Measurements from ENCODE around the gene FOXA3. TPM values are rescaled to one million over a fixed set of nuclear protein-coding genes. Genes with fewer than 3 reads are reported as not detected.

Gene FOXA3
- total and polyA plus RNA-seq, 10 of the 15 experiments (the other 5 are each of a cell fraction or from before 2014, with no cell fraction given), result 0.04 to 0.83 (median 0.11) TPM; not detected in 5

- DNase-seq (ENCODE audit: low read depth, low spot score) (no peak), ATAC-seq (no peak), FAIRE-seq (no peak)
- in situ Hi-C loops (cut with MboI) (no loop called here), intact Hi-C loops (cut with micrococcal nuclease; ENCODE audit: unreplicated experiment) (no loop called here)
- WGBS (ENCODE audit: insufficient coverage, insufficient replicate concordance, low lambda C conversion rate, missing lambda C conversion rate), result 15% methylated on average over 12 of the region's 12 CpGs
- Histone ChIP-seq H3K79me2 (ENCODE audit: control insufficient read depth, insufficient read depth, low read length) (peaks cover 26% of the 10 kb centered on the region), H3K27me3 (replicated peaks in 1 of 2; ENCODE audit: control insufficient read depth in 2 of 2, insufficient read depth in 2 of 2, low read length in 1 of 2) (peaks cover 0 to 6% of the 10 kb centered on the region in 2 experiments; a peak in 2 of 4 replicates), H4K20me1 (ENCODE audit: control insufficient read depth, insufficient read depth) (no peaks in the 10 kb centered on the region), H3K4me1 (ENCODE audit: control insufficient read depth, insufficient read depth, low read length) (peaks cover 5% of the 10 kb centered on the region), H3K4me3 (no peak overlapping the region), H3K9me3 (replicated peaks; ENCODE audit: control insufficient read depth, insufficient read depth, low read length) (no peaks in the 10 kb centered on the region), H2AFZ (ENCODE audit: control insufficient read depth, low read depth, low read length) (no peak overlapping the region), H3K9ac (ENCODE audit: control insufficient read depth, insufficient read depth, low read length) (no peak overlapping the region), H3K36me3 (ENCODE audit: control insufficient read depth in 2 of 2, insufficient read depth in 2 of 2, low read length in 1 of 2) (no peaks in the 10 kb centered on the region), H3K4me2 (ENCODE audit: control insufficient read depth, insufficient read depth) (no peak overlapping the region), H3K27ac (ENCODE audit: control insufficient read depth, insufficient read depth) (no peak overlapping the region)
- ChIA-PET RAD21 (ENCODE audit: unreplicated experiment) (interaction anchor here (0.5 to 5.2 kb wide), 10 partner anchors 11 to 755 kb away, joined by 3 to 159 read pairs (median 9); partner anchors contain the start of genes CCDC61, IRF2BP1, MYPOP and SIX5), SMC1A (ENCODE audit: uncharacterized antibody, unreplicated experiment) (interaction anchor here (0.8 to 10.0 kb wide), 6 partner anchors 8 to 38 kb away, joined by 3 to 98 read pairs (median 4); partner anchors contain the start of gene MYPOP), CTCF (interaction anchor here (0.5 to 9.2 kb wide), 12 partner anchors 12 to 1979 kb away, joined by 3 to 194 read pairs (median 3); partner anchors contain the start of genes IRF2BP1, MYPOP and SIX5), POLR2A (interaction anchor here (0.7 to 8.2 kb wide), 7 partner anchors 9 to 95 kb away, joined by 3 to 178 read pairs (median 4); partner anchors contain the start of genes DMWD, IRF2BP1, MYPOP and SIX5)
- BruUV-seq (replicated peaks), result no TSS peak
- TF ChIP-seq ZBTB11 (CRISPR knock-in tag; IDR thresholded peaks at IDR 0.05) (no peak), ASH2L (IDR thresholded peaks at IDR 0.05; ENCODE audit: borderline replicate concordance, low read depth) (no peak), CEBPZ (IDR thresholded peaks at IDR 0.05; ENCODE audit: low read depth, low read length) (no peak), YY1 (IDR thresholded peaks at IDR 0.05; ENCODE audit: low read depth, low read length) (no peak), RUNX3 (IDR thresholded peaks at IDR 0.05; ENCODE audit: low read length) (no peak), PAX5 (IDR thresholded peaks at IDR 0.05; ENCODE audit: borderline replicate concordance, low read depth, low read length) (no peak), KDM1A (IDR thresholded peaks at IDR 0.05; ENCODE audit: borderline replicate concordance) (no peak), KAT2A (conservative IDR thresholded peaks at IDR 0.05; ENCODE audit: control insufficient read depth, low read depth, low read length) (no peak), POLR2AphosphoS2 (IDR thresholded peaks at IDR 0.05; ENCODE audit: low read depth, low read length) (no peak), PAX8 (IDR thresholded peaks at IDR 0.05) (no peak), CHD4 (IDR thresholded peaks at IDR 0.05) (no peak), ZBTB40 (IDR thresholded peaks at IDR 0.05; ENCODE audit: borderline replicate concordance) (no peak), CEBPB (IDR thresholded peaks at IDR 0.05; ENCODE audit: borderline replicate concordance in 1 of 2, low read depth in 2 of 2, low read length in 2 of 2) (no peak), HDGF (IDR thresholded peaks at IDR 0.05) (no peak)
Measured at GRCh38 chr19:45864629-45865082, 530 bp downstream of the FOXA3 start.

Data from GM12878 (cell line).